GM21825 (cell line): ENCODE measurements around the gene MCCC1.
A peak's percentile ranks its signal among the peaks of the same experiment; 100 is the strongest.
"Not testable (repeated sequence)": the region's sequence is repeated elsewhere in the genome, so short reads cannot be mapped to it uniquely, and the experiment has no call there.

Experiments used
- ATAC-seq: cut with Tn5 transposase; IDR thresholded peaks from one replicate; pipeline ENCODE4 v1.9.1; 2021; ENCODE audit warnings: mild to moderate bottlenecking, moderate library complexity; ENCODE audit not compliant: unreplicated experiment

MCCC1 gene

GRCh38 chr3:183106635-183107034 is 7.3 kb upstream of the MCCC1 start:
- no peak for ATAC-seq

GRCh38 chr3:183103950-183104349 is 4.7 kb upstream of the MCCC1 start:
- ATAC-seq: not testable (repeated sequence)

DNA sequence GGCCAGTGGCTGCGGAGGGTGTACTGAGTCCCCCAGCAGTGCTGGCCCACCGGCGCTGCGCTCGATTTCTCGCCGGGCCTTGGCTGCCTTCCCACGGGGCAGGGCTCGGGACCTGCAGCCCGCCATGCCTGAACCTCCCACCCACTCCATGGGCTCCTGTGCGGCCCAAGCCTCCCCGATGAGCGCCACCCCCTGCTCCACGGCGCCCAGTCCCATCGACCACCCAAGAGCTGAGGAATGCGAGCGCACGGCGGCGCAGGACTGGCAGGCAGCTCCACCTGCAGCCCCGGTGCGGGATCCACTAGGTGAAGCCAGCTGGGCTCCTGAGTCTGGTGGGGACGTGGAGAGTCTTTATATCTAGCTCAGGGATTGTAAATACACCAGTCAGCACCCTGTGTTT is 1.7 kb upstream of the MCCC1 start:
- not testable (repeated sequence) for ATAC-seq

GRCh38 chr3:183100376-183100775 is 1.1 kb upstream of the MCCC1 start:
- no peak for ATAC-seq

DNA sequence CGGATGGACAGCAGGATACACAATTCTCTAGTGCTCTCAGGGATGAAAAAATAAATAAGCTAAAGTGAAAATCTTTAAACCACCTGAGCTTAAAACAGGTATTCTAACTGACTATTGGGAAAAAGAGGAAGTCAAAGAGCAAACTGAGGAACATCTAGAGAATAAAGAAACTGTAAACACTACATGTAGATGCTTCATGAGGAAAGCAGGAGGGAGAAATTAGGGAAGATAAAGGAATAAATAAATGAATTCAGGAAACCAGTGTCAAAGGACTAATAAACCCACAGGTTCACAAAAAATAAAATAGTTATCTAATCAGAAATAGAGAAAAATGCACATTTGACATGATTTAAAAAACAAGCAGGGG is 525 bp upstream of the MCCC1 start:
- ATAC-seq: peak; percentile 11

DNA sequence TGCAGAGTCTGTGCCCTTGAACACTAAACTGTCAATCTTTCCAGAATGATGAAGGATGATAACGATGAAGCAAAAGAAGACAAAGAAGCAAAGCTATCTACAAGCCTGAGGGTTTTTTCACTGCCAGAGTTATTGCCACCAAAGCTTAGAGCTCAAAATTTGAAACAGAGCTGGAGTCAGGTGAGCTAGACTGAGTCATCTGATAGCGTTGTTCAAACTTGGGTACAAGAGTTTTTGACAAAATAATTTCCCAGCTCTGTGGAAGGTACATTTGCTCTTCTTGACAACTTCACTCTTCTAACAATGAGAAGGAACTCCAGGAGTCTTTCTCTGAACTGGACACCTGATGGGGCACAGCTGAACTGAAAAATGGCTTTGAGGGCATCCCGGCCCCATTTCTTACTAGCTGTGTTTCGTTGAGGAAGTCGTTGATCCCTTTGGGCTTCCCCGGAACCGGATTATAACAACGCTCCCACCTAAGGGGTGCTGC is 715 bp downstream of the MCCC1 start:
- ATAC-seq: no peak

- no peak for ATAC-seq
Measured at GRCh38 chr3:183094711-183095110, 4.6 kb downstream of the MCCC1 start.

GRCh38 chr3:183092256-183092655 is 7.0 kb downstream of the MCCC1 start:
- no peak for ATAC-seq

DNA sequence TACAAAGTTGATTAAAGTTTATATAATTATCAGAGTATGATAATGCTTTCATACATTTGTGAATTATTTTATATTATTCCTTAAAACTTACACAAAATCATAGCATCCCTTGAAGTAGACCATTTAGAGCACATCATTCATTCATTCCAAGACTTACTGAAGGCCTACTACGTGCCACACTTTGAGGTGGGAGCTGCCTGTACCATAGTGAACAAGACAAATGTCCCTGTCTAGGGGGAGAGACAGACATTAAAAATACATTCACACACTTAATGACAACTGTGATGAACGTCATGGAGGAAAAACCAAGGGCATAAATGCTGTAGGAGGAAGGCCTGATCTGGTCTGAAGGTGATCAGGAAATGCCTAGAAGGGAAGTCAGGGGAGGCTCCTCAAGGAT is 12.1 kb downstream of the MCCC1 start:
- no peak for ATAC-seq

- ATAC-seq: no peak
Measured at GRCh38 chr3:183085634-183086390, 13.5 kb downstream of the MCCC1 start.

DNA sequence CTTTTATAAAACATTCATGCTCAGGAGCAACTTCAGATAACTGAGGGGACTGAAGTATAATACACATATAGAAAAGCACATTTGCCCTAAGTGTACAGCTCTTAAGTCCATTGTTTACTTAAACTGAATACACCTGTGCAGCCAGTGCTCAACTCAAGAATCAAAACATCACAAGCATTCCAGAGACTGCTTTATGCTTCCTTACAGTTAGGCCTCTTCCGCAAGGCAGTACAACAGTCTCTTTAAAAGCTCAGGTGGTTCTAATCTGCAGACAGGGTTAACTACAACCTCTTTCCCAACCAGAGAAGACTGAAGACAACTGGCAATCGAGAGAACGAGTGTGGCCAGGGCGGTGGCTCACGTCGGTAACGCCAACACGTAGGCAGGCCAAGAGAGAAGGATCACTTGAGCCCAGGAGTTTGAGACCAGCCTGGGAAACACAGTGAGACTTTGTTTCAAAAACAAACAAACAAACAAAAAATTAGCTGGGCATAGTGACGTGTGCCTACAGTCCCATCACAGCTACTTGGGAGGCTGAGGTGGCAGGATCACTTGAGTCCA is 16.9 kb downstream of the MCCC1 start:
- no peak for ATAC-seq

DNA sequence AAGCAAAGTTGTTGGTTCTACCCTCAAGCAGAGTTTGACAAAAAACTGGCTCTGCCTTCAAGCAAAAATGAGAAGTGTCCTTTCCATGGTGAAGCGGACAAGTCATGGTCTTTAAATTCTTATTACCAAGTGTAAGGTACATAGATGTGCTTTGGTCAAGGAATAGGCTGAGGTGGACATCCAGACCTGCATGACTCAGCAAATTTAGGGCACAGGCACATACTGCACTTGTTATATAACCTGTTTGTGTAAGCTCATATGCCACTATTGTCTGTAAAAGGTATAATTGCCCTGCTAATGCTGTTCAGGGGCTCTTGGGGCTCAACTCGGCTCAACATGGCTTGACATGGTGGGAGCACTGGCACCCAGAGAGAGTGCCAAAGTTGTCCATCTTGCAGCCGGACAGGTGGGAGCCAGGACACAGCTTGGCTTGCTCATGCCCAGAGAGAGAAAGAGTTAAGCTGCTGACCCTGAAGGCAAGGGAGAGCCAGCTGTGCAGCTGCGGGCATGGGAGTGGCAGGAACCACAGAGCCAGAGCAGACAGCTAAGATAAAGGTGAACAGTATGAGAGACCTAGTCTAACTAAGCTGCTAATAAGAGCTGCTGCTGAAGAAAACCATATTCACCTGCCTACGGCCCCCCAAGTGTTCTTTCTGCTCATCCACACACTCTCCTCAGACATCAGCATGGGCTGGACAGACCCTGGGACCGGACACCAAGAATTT is 17.7 kb downstream of the MCCC1 start:
- ATAC-seq: no peak

- no peak for ATAC-seq
Measured at GRCh38 chr3:183080628-183081027, 18.7 kb downstream of the MCCC1 start.

DNA sequence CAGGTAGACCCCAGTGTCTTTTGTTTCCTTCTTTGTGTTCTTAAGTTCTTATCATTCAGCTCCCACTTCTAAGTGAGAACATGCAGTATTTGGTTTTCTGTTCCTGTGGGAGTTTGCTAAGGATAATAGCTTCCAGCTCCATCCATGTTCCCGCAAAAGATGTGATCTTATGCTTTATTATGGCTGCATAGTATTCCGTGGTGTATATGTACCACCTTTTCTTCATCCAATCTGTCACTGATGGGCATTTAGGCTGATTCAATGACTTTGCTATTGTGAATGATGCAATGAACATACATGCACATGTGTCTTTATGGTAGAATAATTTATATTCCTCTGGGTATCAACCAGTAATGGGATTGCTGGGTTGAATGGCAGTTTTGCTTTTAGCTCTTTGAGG is 24.4 kb downstream of the MCCC1 start:
- ATAC-seq: no peak

DNA sequence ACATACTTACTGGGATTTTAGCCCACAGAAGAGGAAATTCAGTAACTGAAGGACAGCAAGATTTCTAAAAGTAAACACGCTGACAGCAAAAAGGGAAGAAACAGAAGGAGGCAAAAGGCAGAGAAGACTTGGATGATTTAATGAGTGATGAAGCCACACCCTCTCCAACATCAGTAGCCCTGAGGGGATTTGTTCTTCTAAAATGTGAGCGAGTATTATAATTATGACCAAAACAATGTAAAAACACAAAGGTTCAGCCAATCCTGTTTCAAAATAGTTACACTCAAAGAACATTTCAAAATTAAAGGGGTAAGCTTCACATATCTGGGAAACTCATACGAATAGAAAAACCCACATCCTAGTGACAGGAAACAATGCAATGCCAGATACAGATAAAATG is 25.0 kb downstream of the MCCC1 start:
- no peak for ATAC-seq

GRCh38 chr3:183073839-183074238 is 25.5 kb downstream of the MCCC1 start:
- no peak for ATAC-seq

DNA sequence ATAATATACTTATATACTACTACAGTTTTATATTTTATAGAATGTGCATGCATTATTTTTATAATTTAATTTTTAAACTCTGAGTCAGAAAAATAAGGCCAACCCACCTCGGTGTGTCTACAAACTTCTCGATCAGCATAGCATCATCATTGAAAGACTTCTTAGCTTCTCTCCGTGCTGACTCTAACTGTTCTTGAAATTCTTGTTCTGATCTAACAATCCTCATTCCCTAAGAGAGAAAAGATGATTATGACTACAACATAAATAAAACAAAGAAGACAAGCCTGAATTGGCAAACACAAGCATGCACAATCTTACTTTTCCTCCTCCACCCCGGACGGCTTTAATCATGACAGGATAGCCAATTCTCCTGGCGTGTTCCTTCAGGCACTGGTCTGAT is 28.4 kb downstream of the MCCC1 start:
- no peak for ATAC-seq

GRCh38 chr3:183069086-183069485 is 30.2 kb downstream of the MCCC1 start:
- ATAC-seq: no peak

- ATAC-seq: not testable (repeated sequence)
Measured at GRCh38 chr3:183066891-183067290, 32.4 kb downstream of the MCCC1 start.

- ATAC-seq: no peak
Measured at GRCh38 chr3:183064475-183064874, 34.8 kb downstream of the MCCC1 start.

GRCh38 chr3:183061391-183062172 is 37.7 kb downstream of the MCCC1 start:
- no peak for ATAC-seq
